HepG2 (cell line): Measurements from ENCODE around the gene CKLF. TPM values are rescaled to one million over a fixed set of nuclear protein-coding genes. Genes with fewer than 3 reads are reported as not detected.
A peak's percentile ranks its signal among the peaks of the same experiment; 100 is the strongest.

ENCODE experiments used
- ATM ChIP-seq: fragments of 450-650 bp; IDR thresholded peaks from 2 replicates; pipeline ENCODE4 v1.7.1; 2017; ENCODE audit warnings: mild to moderate bottlenecking, borderline replicate concordance
- CEBPG ChIP-seq: IDR thresholded peaks from 2 replicates; pipeline ENCODE4 v1.6.1; 2016
- EED ChIP-seq: sonication (generic); formaldehyde crosslinking; IDR thresholded peaks from 2 replicates; pipeline ENCODE4 v1.5.0; 2020; ENCODE audit warnings: mild to moderate bottlenecking, missing genetic modification reagents
- ELF4 ChIP-seq: sonication (generic); formaldehyde crosslinking; IDR thresholded peaks from 2 replicates; pipeline ENCODE4 v1.5.0; 2020; ENCODE audit warnings: missing genetic modification reagents, mild to moderate bottlenecking, moderate library complexity, borderline replicate concordance
- HCFC1 ChIP-seq: fragments of 150-350 bp; IDR thresholded peaks from 2 replicates; pipeline ENCODE4 v1.6.1; 2014; ENCODE audit warnings: low read depth, low read length
- HHEX ChIP-seq: IDR thresholded peaks from 2 replicates; pipeline ENCODE4 v1.6.1; 2016; ENCODE audit warnings: control low read depth
- RBM39 ChIP-seq: fragments of 200-400 bp; formaldehyde crosslinking; IDR thresholded peaks from one replicate; pipeline ENCODE4 v1.6.1; 2018; ENCODE audit warnings: antibody characterized with exemption, mild to moderate bottlenecking, low read depth, low read length; ENCODE audit not compliant: poor library complexity, severe bottlenecking
- RNF2 ChIP-seq: fragments of 450-650 bp; conservative IDR thresholded peaks from 2 replicates; pipeline ENCODE4 v1.6.1; 2016; ENCODE audit warnings: low read depth
- SALL2 ChIP-seq: sonication (generic); formaldehyde crosslinking; IDR thresholded peaks from 2 replicates; pipeline ENCODE4 v1.8.1; 2023; ENCODE audit warnings: mild to moderate bottlenecking, missing genetic modification reagents, inconsistent platforms
- SMARCE1 ChIP-seq: fragments of 450-650 bp; IDR thresholded peaks from 2 replicates; pipeline ENCODE4 v1.6.1; 2017; ENCODE audit warnings: borderline replicate concordance
- ZNF7 ChIP-seq: IDR thresholded peaks from 2 replicates; pipeline ENCODE4 v1.6.1; 2016; ENCODE audit warnings: missing biosample characterization, missing genetic modification reagents
- ZNF891 ChIP-seq: sonication (generic); formaldehyde crosslinking; IDR thresholded peaks from 2 replicates; pipeline ENCODE4 v1.5.0; 2020; ENCODE audit warnings: mild to moderate bottlenecking, missing genetic modification reagents
- polyA plus RNA-seq, 8 experiments: library from polyadenylated mRNA; depleted of rRNA in 3 of 8; stranded (reverse) in 7 of 8; unstranded in 1 of 8; fragments of >200 nt; fragmentation: Illumina TruSeq in 4 of 8; extraction: Trizol in 4 of 8; gene quantifications; 2 replicates each; pipeline versions ENCODE4 v1.2.1 to v1.2.3, GENCODE V29; 2011 to 2016; ENCODE audit warnings: low read depth in 4 of 8, missing spikeins in 1 of 8, mixed read lengths in 1 of 8; ENCODE audit not compliant: insufficient read depth in 1 of 8
- total RNA-seq, 5 experiments: library from RNA; depleted of rRNA; stranded (reverse); fragments of >200 nt; fragmentation: Illumina TruSeq; extraction: Trizol; gene quantifications; 2 replicates each; pipeline ENCODE4 v1.2.3, GENCODE V29; 2016; ENCODE audit warnings: low read depth in 1 of 5
- TF ChIP-seq, protein P1 (sequence below): sonication (generic); formaldehyde crosslinking; IDR thresholded peaks from 2 replicates; pipeline ENCODE4 v1.4.0; 2020; ENCODE audit warnings: missing genetic modification reagents, mild to moderate bottlenecking, borderline replicate concordance
- TF ChIP-seq, protein P2 (sequence below): sonication (generic); formaldehyde crosslinking; IDR thresholded peaks from 2 replicates; pipeline ENCODE4 v1.5.0; 2020; ENCODE audit warnings: mild to moderate bottlenecking, missing genetic modification reagents
- TF ChIP-seq, protein P3 (sequence below): sonication (generic); formaldehyde crosslinking; IDR thresholded peaks from 2 replicates; pipeline ENCODE4 v1.5.0; 2020; ENCODE audit warnings: missing genetic modification reagents
- TF ChIP-seq, protein P4 (sequence below): sonication (generic); formaldehyde crosslinking; conservative IDR thresholded peaks from 2 replicates; pipeline ENCODE4 v1.8.0; 2022; ENCODE audit warnings: mild to moderate bottlenecking, moderate library complexity, missing genetic modification reagents
- TF ChIP-seq, protein P5 (sequence below): sonication (generic); formaldehyde crosslinking; IDR thresholded peaks from 2 replicates; pipeline ENCODE4 v1.4.0; 2020; ENCODE audit warnings: missing genetic modification reagents
- TF ChIP-seq, protein P6 (sequence below): IDR thresholded peaks from 2 replicates; pipeline ENCODE4 v1.6.1; 2016; ENCODE audit warnings: low read depth, control low read depth

The CKLF gene
- total and polyA plus RNA-seq, 2 of the 13 experiments (the other 11 are each of a cell fraction or from before 2014, with no cell fraction given), result 120 to 167 TPM

DNA sequence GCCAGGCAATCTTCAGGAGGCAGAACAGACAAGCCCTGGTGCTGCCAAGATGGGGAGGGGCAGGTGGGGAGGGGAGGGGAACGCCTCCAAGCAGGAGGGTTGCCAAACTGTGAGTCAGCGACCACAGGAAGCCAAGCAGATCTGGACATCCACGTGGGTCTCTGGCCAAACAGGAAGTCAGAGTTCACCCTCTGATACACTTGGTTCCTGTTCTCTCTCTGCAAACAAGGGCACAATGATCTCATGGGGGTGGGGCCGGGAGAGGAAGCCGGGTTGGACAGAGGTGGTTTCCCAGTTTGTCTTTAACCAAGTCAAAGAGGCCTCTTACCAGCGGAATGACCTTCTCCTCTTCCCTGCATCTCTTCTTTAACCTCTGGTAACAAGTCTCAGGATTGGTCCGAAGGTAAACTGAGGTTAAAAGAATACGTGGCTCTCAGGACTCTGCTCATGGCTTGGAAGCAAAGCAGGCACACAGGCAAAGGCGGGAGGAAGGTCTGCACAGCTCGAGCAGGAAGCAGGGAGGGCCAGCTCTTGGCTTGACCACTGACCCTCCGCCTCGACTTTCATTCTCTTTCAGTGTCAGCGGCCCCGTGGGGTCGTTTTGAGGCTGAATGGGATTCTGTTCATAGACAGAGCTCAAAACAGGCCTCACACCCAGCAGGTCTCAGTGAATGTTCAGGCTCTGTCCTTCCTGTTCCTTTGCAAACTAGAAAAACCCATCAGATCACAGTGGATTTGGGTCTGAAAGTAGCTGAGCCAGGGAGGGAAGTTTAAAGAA is 35.4 kb upstream of the CKLF start (continued):
- TF ChIP-seq EED (0 out of 2 replicates have a peak, but pooled peaks have one; percentile 32), ELF4 (CRISPR knock-in tag) (peak; percentile 90; the same call in 1 of the 2 replicates), HHEX (0 out of 2 replicates have a peak, but pooled peaks have one; percentile 24), HCFC1 (peak; percentile 32; the same call in 1 of the 2 replicates), CEBPG (CRISPR knock-in tag) (peak; percentile 87), SALL2 (peak; percentile 71; the same call in 1 of the 2 replicates), ZNF7 (CRISPR knock-in tag) (no peak), RBM39 (no peak), ATM (no peak), SMARCE1 (no peak), RNF2 (no peak), ZNF891 (CRISPR knock-in tag) (peak; percentile 59; the same call in 1 of the 2 replicates)
- TF ChIP-seq, protein P1, sequence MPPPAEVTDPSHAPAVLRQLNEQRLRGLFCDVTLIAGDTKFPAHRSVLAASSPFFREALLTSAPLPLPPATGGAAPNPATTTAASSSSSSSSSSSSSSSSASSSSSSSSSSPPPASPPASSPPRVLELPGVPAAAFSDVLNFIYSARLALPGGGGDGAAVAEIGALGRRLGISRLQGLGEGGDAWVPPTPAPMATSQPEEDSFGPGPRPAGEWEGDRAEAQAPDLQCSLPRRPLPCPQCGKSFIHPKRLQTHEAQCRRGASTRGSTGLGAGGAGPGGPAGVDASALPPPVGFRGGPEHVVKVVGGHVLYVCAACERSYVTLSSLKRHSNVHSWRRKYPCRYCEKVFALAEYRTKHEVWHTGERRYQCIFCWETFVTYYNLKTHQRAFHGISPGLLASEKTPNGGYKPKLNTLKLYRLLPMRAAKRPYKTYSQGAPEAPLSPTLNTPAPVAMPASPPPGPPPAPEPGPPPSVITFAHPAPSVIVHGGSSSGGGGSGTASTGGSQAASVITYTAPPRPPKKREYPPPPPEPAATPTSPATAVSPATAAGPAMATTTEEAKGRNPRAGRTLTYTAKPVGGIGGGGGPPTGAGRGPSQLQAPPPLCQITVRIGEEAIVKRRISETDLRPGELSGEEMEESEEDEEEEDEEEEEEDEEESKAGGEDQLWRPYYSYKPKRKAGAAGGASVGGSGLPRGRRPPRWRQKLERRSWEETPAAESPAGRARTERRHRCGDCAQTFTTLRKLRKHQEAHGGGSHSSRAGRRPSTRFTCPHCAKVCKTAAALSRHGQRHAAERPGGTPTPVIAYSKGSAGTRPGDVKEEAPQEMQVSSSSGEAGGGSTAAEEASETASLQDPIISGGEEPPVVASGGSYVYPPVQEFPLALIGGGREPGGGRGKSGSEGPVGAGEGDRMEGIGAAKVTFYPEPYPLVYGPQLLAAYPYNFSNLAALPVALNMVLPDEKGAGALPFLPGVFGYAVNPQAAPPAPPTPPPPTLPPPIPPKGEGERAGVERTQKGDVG (CRISPR knock-in tag), result peak; percentile 50
- TF ChIP-seq, protein P2, sequence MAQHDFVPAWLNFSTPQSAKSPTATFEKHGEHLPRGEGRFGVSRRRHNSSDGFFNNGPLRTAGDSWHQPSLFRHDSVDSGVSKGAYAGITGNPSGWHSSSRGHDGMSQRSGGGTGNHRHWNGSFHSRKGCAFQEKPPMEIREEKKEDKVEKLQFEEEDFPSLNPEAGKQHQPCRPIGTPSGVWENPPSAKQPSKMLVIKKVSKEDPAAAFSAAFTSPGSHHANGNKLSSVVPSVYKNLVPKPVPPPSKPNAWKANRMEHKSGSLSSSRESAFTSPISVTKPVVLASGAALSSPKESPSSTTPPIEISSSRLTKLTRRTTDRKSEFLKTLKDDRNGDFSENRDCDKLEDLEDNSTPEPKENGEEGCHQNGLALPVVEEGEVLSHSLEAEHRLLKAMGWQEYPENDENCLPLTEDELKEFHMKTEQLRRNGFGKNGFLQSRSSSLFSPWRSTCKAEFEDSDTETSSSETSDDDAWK, result no peak
- TF ChIP-seq, protein P3, sequence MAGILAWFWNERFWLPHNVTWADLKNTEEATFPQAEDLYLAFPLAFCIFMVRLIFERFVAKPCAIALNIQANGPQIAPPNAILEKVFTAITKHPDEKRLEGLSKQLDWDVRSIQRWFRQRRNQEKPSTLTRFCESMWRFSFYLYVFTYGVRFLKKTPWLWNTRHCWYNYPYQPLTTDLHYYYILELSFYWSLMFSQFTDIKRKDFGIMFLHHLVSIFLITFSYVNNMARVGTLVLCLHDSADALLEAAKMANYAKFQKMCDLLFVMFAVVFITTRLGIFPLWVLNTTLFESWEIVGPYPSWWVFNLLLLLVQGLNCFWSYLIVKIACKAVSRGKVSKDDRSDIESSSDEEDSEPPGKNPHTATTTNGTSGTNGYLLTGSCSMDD (CRISPR knock-in tag), result no peak
- TF ChIP-seq, protein P4, sequence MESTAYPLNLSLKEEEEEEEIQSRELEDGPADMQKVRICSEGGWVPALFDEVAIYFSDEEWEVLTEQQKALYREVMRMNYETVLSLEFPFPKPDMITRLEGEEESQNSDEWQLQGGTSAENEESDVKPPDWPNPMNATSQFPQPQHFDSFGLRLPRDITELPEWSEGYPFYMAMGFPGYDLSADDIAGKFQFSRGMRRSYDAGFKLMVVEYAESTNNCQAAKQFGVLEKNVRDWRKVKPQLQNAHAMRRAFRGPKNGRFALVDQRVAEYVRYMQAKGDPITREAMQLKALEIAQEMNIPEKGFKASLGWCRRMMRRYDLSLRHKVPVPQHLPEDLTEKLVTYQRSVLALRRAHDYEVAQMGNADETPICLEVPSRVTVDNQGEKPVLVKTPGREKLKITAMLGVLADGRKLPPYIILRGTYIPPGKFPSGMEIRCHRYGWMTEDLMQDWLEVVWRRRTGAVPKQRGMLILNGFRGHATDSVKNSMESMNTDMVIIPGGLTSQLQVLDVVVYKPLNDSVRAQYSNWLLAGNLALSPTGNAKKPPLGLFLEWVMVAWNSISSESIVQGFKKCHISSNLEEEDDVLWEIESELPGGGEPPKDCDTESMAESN (CRISPR knock-in tag), result peak; percentile 91
- TF ChIP-seq, protein P5, sequence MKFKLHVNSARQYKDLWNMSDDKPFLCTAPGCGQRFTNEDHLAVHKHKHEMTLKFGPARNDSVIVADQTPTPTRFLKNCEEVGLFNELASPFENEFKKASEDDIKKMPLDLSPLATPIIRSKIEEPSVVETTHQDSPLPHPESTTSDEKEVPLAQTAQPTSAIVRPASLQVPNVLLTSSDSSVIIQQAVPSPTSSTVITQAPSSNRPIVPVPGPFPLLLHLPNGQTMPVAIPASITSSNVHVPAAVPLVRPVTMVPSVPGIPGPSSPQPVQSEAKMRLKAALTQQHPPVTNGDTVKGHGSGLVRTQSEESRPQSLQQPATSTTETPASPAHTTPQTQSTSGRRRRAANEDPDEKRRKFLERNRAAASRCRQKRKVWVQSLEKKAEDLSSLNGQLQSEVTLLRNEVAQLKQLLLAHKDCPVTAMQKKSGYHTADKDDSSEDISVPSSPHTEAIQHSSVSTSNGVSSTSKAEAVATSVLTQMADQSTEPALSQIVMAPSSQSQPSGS, result peak; percentile 99
- TF ChIP-seq, protein P6, sequence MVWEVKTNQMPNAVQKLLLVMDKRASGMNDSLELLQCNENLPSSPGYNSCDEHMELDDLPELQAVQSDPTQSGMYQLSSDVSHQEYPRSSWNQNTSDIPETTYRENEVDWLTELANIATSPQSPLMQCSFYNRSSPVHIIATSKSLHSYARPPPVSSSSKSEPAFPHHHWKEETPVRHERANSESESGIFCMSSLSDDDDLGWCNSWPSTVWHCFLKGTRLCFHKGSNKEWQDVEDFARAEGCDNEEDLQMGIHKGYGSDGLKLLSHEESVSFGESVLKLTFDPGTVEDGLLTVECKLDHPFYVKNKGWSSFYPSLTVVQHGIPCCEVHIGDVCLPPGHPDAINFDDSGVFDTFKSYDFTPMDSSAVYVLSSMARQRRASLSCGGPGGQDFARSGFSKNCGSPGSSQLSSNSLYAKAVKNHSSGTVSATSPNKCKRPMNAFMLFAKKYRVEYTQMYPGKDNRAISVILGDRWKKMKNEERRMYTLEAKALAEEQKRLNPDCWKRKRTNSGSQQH (CRISPR knock-in tag), result 0 out of 2 replicates have a peak, but pooled peaks have one; percentile 0
